ENCODE measurements around the gene SMURF1. TPM values are rescaled to one million over a fixed set of nuclear protein-coding genes. Genes with fewer than 3 reads are reported as not detected.
A peak's percentile ranks its signal among the peaks of the same experiment; 100 is the strongest.

The SMURF1 gene
- total RNA-seq, 1 experiment from 2014 or later, result 15.5 TPM

DNA sequence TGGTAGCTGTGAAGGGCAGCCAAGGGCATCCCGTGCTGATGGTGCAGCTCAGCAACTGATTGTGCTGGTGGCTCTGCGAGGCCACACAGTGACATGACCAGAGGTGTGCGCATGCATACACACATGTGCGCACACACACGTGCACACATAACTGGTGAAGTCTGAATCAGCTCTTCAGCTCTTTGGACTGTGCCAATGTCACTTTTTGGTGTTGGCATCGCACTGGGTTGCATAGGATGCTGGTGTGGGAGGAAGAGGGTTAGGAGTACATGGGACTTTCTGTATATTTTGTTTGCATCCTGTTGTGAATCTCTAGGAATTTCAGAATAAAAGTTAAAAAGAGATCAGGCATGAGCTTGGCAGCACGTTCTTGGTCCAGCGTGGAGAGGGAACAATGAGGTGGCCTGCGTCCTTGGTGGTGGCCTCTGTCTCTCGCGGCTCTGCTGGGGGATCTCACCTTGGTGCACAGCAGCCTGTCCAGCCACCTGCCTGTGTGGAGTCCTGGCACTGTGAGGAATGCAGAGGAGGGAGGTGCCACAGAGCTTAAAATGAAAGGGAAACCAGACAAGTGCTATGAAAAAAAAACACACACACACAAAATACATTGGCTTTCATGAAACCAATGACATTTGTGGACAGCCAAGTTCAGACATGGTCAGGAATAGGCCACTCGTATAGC lies 141.6 kb downstream of the SMURF1 start:
- Histone ChIP-seq H3K36me3 (peaks cover 4% of the 10 kb centered on the region; the same call in 1 of the 2 replicates), H3K27me3 (no peaks in the 10 kb centered on the region), H3K4me3 (no peak overlapping the region), H3K9me3 (no peaks in the 10 kb centered on the region)
- DNase-seq, result no peak

DNA sequence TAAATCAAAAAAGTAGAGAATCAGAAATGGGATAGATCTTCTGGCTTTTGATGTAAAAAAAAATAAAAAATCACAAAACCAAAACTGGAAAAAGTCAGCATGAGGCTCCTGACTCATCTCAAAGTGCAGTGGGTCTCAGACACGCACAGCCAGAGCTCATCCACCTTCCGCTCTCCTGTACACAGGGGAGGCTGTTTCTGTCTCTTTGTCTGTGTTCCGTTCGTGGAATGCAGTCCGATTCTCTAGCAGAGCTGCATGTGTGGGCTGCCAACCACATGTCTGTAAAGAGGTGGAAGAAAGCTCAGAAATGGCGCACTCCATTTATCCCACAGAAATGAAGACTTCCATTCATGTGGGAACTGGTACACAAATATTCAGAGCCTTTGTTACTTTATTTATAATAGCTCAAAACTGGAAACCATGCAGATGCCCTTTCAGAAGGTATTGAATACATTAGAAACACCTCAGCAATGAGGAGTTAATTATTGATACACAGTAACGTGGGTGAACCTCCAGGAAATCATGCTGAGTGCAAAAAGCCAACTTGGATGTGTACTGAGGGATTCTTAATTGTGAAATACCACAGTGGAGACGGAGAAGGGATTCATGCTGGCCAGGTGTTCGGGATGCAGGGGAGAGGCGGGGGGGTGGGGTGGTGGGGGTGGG lies 142.3 kb downstream of the SMURF1 start:
- DNase-seq, result no peak
- Histone ChIP-seq H3K27me3 (no peaks in the 10 kb centered on the region), H3K9me3 (no peaks in the 10 kb centered on the region), H3K36me3 (peaks cover 4% of the 10 kb centered on the region; the same call in 1 of the 2 replicates), H3K4me3 (no peak overlapping the region)

DNA sequence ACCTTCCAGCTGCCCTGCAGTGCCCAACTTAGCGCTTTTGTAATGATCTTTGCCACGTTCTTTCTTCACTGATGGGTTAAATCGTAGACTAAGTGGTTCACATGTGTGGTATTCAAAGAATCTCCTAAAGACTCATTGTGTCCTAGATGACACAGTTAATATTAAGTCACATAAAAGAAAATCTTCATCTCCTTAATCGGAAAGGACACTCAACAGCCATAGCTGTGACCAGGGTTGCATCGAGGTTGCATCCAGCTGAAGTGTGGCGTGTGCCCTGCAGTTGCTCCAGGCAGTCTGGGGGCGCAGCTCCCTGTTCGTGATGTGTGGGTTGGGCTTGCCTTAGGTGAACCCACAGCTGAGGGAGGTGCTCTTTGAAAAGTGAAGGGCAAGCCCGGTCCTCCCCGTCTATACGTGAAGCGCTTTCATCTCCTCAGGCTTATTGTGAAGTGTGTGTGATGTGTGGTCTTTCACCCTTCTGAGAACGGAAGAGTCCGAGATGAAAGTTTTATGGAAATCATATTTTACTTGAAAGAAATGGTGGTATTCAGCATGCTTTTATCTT lies 142.9 kb downstream of the SMURF1 start:
- no peak for DNase-seq
- H3K4me3 ChIP-seq, result no peak overlapping the region
- peaks cover 4% of the 10 kb centered on the region; the same call in 1 of the 2 replicates for H3K36me3 ChIP-seq
- no peaks in the 10 kb centered on the region for H3K9me3 ChIP-seq
- no peaks in the 10 kb centered on the region for H3K27me3 ChIP-seq

DNA sequence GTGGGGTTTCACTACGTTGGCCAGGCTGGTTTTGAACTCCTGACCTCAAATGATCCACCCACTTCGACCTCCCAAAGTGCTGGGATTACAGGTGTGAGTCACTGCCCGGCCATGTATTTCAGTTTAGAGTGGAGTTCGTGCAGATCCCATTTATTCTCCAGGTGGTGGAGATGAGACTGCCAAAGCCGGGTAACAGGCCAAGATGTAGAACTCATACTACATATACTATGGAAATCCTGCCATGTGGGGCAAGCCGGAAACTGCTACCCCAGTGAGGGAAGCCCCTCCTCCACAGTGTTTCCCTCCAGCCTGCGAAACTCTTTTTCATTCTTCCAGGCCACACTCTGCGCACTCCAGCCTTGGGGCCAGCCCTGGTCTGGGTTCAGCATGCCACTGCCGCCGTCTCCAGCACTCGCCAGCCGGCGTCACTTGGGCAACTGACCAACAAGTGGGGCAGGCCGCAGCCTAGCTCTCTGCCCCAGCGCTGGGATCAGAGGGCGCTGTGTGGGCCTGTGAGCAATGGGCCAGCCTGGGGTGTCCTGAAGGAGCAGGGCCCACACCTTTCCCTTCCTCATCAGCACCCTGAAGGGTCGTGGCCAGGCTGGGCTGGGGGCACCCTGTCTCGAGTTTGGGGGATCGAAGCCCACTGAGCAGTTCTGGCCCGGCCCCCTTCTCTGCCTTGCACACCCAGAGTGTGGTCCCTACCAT lies 143.6 kb downstream of the SMURF1 start:
- H3K27me3 ChIP-seq, result no peaks in the 10 kb centered on the region
- DNase-seq, result peak; percentile 35
- peaks cover 4% of the 10 kb centered on the region; the same call in 1 of the 2 replicates for H3K36me3 ChIP-seq

DNA sequence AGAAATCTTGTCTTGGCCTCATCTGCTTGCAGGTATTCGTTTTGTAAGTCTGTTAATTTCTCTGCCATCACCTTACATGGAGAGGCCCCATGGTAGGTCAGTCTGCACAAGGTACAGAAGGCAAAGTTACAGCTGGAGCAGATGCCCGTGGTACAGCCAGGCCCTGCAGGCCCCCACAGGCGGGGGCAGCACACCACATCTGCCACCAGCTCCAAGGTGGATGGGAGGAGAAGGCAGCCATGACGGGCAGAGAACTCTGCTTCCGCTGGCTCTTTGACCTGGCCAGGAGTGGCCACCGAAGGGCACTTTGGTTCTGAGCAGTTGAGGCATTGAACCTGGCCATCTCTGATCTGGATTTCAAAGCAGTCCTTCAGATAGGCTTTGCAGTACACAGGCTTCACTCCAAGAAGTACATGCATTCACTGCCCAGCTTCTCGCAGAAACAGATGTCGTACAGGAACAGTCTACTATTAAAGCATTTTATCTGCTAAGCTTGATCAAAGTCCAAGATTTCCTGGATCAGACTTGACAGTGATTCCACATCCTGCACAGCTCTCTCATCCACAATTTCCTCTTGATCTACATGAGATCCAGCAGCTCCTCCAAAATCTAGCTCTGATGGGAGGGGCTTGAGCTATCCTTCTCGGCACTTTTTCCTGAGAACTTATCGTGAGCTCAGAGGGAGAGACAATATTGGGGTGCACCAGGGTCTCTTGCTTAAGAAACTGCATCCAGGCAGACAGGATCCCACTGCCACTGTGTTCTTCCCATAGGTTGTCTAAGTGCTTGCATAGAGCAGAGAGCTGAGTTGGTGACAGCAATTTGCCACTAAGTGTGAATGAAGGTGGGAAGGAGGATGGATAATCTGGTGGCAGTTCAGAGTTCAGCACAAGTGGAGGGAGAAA lies 144.8 kb downstream of the SMURF1 start:
- no peak for DNase-seq
- H3K27me3 ChIP-seq, result no peaks in the 10 kb centered on the region
- H3K4me3 ChIP-seq, result no peak overlapping the region
- H3K36me3 ChIP-seq, result peaks cover 4% of the 10 kb centered on the region; the same call in 1 of the 2 replicates
- H3K9me3 ChIP-seq, result no peaks in the 10 kb centered on the region

More for the DNA sequence above, 143.6 kb downstream of the SMURF1 start:
- Histone ChIP-seq H3K9me3 (no peaks in the 10 kb centered on the region), H3K4me3 (no peak overlapping the region)

DNA sequence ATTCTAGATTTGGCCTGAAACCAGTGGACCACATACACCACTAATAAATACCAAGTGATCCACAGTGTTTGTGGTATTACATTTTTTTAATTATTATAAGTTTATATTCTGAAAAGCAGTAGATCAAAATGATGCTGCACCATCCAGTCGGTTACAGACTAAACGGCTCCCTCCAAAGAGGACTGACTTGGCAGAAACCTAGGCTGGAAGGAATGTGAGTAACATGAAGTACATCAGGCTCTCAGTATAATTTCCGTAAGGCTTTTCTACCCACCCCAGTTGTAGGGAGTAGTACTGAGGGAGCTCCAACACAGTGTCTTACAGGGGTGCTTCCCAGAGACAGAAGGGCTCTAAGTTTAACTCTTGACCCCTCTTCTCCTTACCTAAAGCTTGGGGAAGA lies 146.1 kb downstream of the SMURF1 start:
- no peak for DNase-seq
- Histone ChIP-seq H3K9me3 (no peaks in the 10 kb centered on the region), H3K36me3 (peaks cover 7% of the 10 kb centered on the region; the same call in 1 of the 2 replicates), H3K27me3 (no peaks in the 10 kb centered on the region), H3K4me3 (no peak overlapping the region)

DNA sequence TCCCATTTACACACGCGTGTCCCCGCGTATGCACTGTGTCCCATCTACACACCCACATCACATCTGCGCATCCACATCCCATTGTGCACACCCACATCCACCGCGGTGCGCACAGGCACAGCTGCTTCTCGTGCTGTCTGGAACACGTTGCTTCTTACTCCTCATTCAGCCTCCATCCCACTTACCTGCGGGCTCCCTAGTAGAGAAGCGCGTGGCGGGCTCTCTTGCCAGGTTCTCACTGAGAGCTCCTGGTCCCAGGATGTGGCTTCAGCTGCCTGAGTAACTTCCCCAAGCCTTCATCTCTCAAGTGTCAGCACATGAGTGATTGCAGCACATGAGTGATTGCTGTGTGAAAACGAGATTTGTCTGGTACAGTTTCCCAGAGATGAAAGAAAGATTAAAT lies 147.8 kb downstream of the SMURF1 start:
- Histone ChIP-seq H3K4me3 (no peak overlapping the region), H3K36me3 (peaks cover 8% of the 10 kb centered on the region; the same call in 1 of the 2 replicates), H3K27me3 (no peaks in the 10 kb centered on the region), H3K9me3 (no peaks in the 10 kb centered on the region)
- no peak for DNase-seq

DNA sequence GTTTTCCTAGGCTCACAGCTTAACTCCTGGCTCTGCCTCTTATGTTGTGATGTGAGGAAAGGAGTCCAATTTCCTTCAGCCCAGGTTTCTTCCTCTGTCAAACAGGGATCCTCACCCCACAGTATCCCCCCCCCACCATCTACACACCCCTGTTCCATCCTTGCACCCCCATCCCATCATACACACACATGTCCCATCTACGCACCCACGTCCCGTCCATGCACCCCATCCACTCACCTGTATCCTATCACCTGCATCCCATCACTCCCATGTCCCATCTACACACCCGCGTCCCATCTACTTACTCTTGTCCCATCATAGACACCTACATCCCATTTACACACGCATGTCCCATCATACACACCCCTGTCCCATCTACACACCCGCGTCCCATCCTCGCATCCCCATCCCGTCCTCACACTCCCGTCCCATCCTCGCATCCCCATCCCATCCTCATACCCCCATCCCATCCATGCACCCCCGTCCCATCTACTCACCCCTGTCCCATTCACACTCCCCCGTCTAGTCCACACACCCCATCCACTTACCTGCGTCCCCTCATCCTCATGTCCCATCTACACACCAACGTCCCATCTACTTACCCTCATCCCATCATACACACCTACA lies 148.3 kb downstream of the SMURF1 start:
- H3K9me3 ChIP-seq, result no peaks in the 10 kb centered on the region
- peaks cover 7% of the 10 kb centered on the region; the same call in 1 of the 2 replicates for H3K36me3 ChIP-seq
- H3K27me3 ChIP-seq, result no peaks in the 10 kb centered on the region
- no peak overlapping the region for H3K4me3 ChIP-seq
- no peak for DNase-seq

DNA sequence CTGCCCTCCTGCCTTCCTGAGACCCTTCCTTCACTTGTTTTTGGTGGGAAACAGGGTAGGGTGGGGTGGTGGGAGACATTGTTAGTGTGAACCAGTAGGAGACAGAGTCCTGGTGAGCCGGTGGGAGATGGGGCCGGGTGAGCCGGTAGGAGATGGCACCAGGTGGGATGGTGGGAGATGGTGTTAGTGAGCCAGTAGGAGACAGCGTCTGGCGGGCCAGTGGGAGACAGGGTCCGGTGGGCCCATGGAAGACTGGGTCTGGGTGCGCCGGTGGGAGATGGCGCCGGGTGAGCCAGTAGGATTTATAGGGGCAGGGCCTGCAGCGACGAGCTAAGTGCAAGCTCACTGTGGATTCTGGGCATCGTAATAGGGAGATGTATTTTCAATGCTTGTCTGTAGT lies 148.8 kb downstream of the SMURF1 start:
- no peaks in the 10 kb centered on the region for H3K27me3 ChIP-seq
- no peak overlapping the region for H3K4me3 ChIP-seq
- peaks cover 7% of the 10 kb centered on the region; the same call in 1 of the 2 replicates for H3K36me3 ChIP-seq
- no peaks in the 10 kb centered on the region for H3K9me3 ChIP-seq
- no peak for DNase-seq

DNA sequence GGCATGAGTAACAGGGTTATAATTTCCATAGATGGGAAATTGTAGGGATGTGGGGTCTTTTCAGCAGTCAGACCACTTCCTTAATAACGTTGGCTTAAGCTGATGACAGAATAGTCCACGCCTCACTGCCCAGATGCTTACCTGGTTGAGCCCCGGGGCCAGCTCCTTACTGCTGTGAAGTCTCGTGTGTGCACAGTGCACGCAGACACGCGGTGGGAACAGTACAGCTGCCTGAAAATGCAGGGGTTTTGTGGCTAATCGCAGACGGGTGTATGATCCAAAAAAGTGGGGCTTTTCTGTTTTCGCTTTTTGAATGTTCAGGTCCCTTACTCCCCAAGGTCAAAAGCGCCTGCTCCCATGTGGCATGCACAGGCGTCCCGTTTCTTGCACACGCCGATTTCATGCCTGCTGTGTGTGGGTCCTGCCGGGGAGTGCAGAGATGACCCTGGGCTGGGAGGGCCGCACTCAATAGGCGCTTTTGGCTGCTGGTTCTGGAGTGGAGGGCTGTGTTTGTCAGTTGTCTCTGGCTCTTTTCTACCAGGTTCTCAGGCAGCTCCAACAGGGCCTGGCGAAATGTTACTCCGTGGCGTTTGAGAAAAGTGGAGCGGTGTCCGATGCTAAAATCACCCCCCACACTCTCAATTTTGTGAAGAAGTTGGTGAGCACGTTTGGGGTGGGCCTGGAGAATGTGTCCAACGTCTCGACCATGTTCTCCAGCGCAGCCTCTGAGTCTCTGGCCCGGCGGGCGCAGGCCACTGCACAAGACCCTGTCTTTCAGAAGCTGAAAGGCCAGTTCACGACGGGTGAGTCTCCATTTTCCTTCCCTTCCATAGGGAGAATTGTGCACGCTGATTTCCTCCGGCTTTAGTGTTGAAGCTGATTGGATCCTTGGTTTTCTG lies 149.6 kb downstream of the SMURF1 start:
- peaks cover 10% of the 10 kb centered on the region; the same call in 1 of the 2 replicates for H3K36me3 ChIP-seq
- DNase-seq, result no peak
- no peak overlapping the region for H3K4me3 ChIP-seq
- no peaks in the 10 kb centered on the region for H3K27me3 ChIP-seq
- H3K9me3 ChIP-seq, result no peaks in the 10 kb centered on the region

DNA sequence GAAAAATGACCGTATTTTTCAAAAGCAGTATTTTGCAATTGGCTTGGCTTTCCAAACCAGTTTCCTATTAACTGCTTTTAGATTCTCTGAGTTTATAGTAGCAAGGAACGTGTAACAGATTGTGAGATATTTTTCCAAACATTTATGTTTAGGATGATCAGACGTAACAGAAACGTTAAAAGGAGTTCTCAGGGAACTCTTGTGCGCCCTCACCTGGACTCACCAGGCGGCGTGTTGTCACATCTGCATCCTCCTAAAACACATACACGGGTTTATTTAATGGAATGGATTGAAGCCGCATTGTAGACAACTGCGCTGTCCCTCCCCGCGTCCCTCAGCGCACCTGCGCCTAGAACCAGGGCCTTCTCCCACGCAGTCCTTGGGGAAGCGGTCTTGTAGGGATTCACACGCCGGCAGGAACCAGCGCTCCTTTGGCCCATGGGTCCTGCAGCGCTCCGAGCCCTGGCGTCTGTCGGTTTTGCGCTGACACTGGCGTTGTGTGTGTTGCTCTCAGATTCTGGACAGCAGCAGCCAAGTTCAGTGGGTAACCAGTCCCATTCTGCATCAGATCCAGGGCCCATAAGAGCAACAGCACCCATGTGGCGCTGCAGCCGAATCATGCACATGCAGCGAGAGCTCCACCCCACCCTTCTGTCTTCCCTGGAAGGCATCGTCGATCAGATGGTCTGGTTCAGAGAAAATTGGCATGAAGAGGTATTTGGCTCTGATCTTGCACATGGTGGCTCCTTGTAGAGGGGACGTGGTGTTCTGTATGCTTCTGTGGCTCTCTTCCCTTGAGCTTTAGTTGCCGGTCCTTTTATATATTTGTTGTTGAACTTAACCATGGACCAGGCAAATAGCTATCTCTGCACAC lies 150.6 kb downstream of the SMURF1 start:
- Histone ChIP-seq H3K9me3 (no peaks in the 10 kb centered on the region), H3K36me3 (peaks cover 10% of the 10 kb centered on the region), H3K4me3 (no peak overlapping the region), H3K27me3 (no peaks in the 10 kb centered on the region)
- no peak for DNase-seq

DNA sequence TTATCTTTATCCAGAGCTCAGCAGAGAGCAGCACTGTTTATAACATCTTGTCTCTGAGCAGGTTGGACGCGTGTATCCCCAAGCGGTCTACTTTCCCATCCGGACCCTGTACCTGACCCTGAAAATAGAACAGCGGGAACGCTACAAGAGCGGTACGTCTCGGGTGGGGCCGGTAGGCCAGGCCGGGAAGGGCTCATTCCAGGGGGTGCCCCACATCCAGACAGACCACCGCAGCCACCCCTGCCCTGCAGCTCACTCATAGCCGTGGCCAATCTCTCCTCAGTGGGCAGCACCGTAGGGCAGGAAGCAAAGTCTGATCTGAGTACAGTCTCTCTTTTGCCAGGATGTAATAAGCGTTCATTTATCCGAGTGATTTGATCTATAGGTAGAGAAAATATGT lies 151.8 kb downstream of the SMURF1 start:
- Histone ChIP-seq H3K9me3 (no peaks in the 10 kb centered on the region), H3K27me3 (no peaks in the 10 kb centered on the region), H3K4me3 (no peak overlapping the region), H3K36me3 (peaks cover 10% of the 10 kb centered on the region)
- DNase-seq, result no peak

DNA sequence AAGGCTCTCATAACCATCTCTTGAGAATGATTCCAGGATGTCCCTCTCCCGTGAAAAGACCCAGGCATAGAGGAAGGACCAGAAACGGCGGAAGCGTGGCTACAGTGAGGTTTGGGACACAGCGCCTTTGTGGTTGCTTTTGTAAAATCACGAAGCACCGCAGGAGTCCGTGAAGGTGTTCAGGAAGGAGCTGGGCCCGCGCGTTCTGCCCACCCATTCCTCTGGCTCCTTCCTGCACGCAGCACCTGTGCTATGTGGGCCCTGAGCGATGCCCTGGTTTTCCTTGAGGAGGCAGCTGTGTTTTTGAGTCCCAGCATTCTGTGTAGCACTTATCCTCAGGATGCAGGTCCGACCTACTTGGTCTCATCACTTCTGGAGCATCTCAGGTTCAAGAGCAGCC lies 152.8 kb downstream of the SMURF1 start:
- no peak overlapping the region for H3K4me3 ChIP-seq
- no peaks in the 10 kb centered on the region for H3K9me3 ChIP-seq
- peaks cover 10% of the 10 kb centered on the region for H3K36me3 ChIP-seq
- no peak for DNase-seq
- H3K27me3 ChIP-seq, result no peaks in the 10 kb centered on the region

DNA sequence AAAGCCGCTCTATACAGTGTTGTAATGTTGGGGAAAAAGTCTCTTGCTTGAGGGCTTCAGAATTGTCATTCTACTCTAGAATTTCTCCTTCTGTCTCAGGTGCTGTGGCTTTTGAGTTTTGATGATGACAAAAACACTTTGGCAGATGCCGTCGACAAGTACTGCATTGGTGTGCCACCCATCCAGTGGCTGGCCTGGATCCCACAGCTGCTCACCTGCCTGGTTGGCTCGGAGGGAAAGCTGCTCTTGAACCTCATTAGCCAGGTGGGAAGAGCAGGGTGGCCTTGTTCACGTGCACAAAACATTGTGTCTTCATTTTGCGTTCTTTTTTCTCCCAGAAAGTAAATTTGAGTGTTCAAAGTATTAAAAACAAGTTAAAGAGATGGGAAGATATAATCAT lies 153.6 kb downstream of the SMURF1 start:
- Histone ChIP-seq H3K36me3 (peaks cover 17% of the 10 kb centered on the region), H3K9me3 (no peaks in the 10 kb centered on the region), H3K27me3 (no peaks in the 10 kb centered on the region), H3K4me3 (no peak overlapping the region)
- no peak for DNase-seq

All from MG63 (cell line).